Measurements from ENCODE around the gene STAM.
"Not testable (repeated sequence)": the region's sequence is repeated elsewhere in the genome, so short reads cannot be mapped to it uniquely, and the experiment has no call there.

STAM gene

DNA sequence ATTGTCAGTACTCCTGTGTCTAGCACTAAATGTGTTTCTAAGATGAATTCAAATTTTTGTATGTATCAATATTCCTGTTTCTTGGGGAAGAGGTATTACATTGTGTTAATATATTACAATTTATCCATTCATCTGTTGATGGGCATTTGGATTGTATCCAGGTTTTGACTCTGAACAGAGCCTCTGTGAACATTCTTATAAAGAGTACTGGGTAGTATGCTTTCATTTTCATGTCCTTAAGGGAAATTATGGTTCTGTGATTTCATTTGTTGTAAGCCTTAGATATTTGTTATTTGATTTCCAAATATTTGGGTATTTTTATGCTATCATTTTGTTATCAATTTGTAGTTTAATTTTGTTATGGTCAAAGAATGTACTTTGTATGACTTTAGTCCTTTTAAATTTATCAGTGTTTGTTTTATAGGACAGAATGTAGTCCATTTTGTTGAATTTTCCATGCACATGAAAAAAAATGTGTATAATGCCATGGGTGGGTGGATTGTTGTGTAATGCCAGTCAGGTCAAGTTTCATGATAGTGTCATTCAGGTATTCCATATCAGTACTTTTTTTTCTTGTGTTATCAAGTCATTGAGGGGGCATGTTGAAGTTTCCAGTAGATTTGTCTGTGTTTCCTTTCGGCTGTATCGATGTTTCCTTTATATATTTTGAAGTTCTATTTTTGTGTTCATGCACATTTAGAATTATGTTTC, 38.4 kb downstream of the STAM start:
- DNase-seq = no peak

DNA sequence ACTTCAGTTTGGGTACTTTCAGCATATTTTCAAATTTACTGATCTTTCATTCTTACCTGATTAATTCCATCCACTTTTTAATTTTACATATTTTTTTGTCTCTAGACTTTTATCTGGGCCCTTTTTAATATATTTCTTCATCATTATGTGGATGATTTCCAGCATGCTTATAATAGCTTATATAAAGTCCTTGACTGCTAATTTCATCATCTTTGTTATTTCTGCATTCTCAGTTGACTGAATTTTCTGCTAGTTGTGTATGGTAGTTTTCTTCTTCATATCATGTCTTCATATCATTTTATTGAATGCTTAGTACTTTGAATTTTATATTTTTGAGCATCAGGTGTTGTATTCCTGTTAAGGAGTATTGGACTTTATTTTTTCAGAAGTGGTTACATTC, 39.6 kb downstream of the STAM start:
- no peak for DNase-seq

DNA sequence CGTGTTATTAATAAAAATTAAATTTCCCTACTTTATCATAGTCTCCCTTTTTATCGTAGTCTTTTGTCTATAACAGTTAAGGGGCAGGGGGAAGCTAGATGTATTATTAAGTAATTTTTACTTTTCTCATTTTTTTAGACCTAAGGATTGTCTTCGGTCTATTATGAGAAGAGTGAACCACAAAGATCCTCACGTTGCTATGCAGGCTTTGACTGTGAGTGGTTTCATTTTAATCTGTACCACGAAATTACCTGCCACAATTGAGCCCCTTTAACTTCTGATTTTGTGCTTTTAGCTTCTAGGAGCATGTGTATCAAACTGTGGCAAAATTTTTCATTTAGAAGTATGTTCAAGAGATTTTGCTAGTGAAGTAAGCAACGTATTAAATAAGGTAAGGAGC, 40.6 kb downstream of the STAM start:
- DNase-seq = no peak

DNA sequence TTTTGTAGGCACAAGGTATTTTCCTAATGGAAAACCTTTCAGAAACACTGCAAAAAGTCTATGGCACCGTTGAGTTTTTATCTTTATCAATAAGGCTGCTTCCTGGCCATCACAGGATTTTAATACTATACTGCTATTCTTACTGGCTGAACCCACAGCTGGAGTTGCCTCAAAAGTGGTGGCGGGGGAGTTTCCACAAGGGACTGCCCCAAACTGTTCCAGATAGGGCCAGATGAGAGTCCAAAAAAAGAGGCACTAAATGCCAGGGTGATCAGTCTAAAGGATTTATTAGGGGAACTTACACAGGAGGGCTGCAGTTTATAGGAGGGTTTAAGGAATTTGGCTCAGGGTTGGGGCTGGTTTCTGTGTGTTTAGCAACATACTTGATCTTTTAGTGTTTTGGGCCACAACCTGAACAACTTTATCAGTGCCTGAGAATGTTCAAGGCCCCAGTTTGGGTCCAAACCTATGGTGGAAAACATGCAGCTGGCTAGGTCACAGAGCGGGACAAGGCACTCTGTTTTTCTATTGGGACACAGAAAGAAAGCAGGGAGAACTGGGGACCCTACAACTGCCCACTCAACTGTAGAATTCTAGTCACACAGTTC, 41.4 kb downstream of the STAM start:
- no peak for DNase-seq

DNA sequence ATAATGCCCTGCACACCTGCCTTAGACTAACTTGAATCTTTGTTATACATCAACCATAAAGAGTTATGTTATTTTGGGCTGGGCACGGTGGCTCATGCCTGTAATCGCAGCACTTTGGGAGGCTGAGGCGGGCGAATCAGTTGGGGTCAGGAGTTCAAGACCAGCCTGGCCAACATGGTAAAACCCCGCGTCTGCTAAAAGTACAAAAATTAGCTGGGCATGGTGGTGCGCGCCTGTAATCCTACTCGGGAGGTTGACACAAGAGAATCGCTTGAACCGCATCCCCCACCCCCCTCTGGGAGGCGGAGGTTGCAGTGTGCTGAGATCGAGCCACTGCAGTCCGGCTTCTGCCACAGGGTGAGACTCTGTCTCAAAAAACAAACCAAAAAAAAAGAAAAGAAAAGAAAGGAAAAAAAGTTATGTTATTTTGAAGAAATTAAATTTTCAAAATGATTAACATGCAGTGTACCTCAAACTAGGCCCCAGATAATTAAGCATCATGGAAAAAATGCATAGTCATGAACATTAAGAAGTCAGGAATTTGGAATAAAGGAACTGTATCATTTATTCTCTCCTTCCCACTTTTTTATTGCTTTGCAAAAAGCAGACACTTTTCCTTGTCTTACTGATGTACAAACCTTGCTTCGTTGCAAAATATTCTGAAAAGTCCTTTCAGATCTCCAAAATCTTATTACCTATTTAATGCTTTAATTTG, 43.3 kb downstream of the STAM start:
- DNase-seq = no peak

DNA sequence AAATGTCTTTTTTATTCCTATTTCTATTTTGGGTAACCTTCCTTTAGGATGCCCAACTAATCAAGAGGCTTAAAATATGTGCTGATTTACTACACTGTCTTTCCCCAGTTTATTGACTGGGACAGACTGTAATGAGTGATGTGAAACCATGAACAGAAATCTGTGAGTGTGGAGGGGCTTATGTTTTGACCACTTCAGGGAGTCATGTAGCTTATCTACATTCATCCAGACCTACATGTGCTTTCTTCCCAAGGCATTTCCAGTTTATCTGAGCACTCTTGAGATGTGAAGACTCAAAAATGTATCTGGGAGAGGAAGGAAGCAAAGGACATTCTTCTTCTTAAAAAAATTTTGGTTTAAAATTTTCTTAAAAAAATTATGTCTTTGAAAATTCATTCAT, 45.2 kb downstream of the STAM start:
- DNase-seq = no peak

DNA sequence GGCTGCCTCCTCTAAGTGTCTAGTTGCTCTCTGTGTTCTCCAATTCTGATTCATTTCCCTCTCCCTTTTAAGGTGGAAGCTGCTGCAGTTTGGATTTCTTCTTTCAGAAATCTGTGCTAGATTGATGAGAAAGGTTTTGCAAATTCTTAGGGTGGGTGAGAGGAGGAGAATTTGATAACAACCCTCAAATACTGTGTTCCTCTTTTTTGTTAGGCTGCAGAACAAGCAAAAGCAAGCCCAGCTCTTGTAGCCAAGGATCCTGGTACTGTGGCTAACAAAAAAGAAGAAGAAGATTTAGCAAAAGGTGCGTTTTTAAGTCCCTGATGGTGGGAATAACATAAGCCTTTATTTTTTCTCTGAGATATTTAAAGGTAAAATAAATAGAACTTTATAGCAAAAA, 49.1 kb downstream of the STAM start:
- DNase-seq = no peak

DNA sequence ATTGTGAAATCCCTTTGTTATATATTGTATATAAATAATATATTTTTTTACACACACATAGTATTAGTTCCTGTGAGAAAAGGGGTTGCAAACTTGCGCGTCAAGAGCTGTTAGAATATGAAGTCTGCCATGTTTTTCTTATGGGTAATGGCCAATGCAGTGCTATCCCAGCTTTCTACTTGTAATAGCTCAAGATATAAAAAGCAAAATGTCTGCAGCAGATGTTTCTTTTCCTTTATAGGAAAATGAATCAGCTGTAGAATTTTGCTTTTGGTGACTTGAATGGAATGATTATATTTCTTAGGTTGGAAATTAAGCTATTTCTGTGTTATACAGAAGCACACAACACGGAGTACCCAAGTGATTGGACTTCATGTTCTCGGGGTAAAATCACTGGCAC, 54.7 kb downstream of the STAM start:
- DNase-seq = no peak

DNA sequence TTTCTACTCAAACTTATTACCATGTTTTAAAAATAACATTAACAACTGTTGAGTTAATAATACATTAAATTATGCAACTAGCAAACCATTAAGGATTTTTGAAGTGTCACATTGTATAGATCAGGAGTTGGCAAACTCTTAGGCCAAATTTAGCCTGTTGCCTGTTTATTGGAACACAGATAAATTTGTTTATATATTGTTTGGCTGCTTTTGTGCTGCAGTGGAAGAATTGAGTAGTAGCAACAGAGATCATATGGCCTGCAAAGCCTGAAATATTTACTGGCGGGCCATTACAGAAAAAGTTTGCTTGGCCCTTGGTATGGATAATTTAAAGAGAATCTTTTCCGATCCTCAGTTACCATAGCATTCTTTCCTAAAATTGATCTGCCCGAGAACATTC, 57.4 kb downstream of the STAM start:
- DNase-seq = no peak

DNA sequence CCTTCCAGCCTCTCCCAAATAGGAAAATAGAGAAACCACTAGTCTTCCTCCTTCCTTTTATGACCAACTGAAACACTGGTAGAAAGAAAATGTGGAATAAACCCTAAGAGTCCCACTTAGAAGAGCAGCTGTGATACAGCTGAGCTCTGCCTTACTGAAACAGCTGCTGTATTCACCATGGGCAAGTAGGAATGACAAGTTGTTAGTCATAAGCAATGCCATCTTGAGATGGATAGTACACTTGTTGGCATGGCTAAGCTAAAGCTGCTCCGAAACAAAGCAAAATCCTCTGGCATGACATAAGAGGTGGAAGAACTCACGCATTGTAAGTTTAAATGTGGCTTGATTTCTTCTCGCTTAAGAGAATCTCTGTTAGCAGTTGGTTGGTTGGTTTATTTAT, 59.8 kb downstream of the STAM start:
- no peak for DNase-seq

DNA sequence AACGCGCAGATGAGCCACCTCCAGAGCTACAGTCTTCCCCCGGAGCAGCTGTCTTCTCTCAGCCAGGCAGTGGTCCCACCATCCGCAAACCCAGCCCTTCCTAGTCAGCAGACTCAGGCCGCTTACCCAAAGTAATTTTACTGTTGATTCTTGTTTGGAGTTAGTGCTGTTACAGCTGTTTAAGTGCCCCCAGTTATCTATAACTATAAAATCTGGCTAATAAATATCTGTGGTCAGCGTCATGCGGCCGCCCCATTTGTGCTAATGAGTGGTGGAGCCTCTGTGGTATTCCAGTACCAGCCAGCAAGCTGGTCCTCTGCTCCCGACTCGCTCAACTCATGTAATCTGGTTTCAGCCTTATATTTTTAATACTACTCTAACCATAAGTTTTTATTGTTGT, 64.9 kb downstream of the STAM start:
- DNase-seq = no peak

DNA sequence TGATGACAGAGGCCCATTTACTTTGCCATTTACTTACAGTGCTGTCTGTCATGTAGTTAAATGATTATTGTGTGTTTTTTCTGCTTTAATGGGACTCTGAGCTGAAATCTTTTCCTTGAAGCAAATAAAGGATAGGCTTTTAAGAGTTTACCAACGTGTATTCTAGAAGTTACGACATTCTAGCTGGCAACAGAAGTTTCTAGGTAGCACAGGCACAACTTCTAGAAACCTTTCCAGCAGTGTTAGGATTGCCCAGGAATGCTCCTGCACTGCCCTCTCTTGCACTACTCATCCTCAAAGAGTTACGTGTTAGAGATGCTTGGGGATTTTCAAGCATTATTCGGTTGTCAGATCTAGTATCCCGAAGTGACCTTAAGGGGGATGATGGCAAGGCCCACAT, 65.5 kb downstream of the STAM start:
- DNase-seq = no peak

DNA sequence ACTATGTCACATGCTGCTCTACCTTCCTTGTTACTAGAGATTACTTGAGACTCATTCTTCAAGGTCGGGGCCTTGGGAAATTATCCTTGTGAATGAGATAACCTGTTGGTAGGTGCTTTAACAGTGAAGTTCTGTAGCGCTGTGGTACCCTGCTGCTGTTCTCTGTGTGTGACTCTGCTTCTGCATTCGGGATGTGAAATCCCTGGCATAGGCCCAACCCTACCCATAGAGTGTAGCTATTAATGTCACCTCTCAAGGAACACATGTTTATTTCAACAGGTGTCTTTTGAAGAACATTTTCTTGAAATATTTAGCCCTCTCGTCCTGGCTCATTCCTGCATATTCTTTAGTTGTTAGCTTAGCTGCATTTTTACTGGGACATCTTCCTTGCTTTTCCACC, 66.2 kb downstream of the STAM start:
- no peak for DNase-seq

DNA sequence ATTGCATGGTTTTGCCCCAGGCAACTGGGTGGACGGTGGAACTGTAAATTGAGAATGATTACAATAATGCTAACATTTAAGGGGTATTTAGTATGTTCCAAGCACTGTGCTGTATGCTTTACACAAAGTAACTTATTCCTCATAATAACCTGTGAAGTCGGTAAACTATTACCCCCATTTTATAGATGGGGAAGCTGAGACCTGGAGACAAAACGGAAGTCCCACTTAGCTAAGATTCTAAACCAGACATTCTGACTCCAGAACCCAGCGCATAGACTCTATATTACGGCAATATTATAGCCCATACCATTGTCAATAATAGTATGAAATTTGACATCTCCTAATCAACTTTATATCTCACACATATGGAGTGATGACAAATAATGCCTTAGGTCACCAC, 68.1 kb downstream of the STAM start:
- DNase-seq = no peak

DNA sequence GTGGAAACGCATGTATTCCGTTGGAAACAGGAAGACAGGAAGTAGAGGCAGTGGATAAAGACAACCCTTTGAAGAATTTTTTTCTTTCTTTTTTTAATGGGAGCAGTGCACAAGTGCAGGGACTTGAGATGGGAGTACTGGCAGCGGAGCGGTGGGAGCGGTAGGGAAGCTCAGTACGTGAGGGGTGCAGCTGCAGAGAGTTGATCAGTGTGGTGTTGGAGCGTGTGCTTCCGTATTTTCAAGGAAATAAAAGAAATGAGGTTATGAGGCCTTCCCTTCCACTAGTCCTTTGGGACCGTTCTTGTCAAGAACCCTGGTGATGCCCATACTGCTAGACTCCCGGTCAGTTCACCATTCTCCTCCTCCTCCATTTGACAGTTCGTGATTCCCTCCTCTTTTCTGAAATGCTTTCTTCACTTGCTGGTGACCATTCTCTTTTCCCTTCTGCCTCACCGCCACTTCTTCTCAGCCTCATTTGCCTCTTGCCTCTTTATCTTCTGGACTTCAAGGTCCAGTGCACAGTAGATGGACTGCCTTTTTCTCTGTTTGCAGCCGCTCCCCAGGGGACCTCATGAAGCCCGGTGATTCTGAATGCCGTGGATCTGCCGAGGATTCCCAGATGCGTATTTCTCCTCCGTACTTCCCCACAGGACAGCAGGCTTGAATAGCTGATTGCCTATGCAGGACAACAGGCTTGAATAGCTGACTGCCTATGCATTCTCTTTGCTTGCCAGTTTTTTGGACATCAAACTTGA, 68.9 kb downstream of the STAM start:
- DNase-seq = no peak

DNA sequence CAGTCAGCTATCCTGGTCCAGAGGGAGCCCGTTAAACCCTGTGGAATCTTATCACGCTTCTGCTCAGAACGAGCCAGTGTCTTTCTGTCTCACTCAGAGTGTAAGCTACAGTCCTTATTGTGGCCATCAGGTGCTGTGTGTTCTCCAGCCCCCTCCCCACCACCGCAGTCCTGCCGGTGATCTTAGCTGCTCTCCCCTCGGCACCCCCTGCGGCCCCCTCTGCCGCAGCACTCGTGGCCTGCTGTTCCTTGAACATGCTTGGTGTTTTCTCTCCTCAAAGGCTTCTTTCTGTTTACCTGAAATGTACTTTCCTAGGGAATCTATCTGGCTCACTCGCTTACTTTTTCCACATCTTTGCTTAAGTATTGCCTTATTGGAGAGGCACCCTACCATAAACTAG, 69.8 kb downstream of the STAM start:
- no peak for DNase-seq

DNA sequence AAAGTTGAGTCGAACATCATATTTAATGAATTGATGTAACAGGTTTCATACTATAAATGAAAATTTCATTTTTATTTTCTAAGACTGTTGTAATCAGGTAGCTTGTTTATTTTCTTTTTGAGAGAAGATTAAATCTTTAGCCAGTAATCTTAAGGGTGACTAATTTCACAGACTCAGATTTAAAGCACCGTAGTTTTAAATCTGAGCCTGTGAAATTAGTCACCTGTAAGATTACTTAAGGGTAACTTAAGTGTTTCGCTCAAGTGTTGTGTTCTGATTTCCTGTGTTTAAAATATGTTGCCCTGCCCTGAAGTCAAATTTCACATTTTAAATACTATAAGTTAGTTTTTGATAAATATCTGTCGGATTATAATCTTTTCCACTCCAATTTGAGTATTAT, 72.2 kb downstream of the STAM start:
- no peak for DNase-seq

DNA sequence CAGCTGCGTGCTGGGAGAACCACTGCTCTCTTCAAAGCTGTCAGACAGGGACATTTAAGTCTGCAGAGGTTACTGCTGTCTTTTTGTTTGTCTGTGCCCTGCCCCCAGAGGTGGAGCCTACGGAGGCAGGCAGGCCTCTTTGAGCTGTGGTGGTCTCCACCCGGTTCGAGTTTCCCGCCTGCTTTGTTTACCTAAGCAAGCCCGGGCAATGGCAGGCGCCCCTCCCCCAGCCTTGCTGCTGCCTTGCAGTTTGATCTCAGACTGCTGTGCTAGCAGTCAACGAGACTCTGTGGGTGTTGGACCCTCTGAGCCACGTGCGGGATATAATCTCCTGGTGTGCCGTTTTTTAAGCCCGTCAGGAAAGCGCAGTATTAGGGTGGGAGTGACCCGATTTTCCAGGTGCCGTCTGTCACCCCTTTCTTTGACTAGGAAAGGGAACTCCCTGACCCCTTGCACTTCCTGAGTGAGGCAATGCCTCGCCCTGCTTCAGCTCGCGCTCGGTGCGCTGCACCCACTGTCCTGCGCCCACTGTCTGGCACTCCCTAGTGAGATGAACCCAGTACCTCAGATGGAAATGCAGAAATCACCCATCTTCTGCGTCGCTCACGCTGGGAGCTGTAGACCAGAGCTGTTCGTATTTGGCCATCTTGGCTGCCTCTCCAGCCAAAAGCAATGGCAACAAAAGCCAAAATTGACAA, 78.5 kb downstream of the STAM start:
- not testable (repeated sequence) for DNase-seq

DNA sequence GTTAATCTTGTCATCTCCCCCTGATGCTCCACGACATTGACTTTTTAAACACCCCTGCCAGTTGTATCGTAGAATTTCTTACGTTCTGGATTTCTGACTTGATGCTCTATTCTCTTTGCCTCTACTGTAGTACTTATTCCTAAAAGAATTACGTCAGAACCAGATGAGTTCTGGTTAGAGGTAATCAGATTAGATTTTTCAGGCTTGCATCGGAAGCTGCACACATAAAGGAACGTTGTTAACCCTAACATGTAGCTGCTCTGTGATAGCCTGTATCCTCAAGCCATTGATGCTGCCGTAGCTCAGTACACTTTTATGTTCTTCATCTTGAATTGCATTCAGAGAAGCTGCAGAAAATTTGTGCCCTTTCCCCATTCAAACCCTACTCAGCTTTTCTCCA, 81.8 kb downstream of the STAM start:
- no peak for DNase-seq

DNA sequence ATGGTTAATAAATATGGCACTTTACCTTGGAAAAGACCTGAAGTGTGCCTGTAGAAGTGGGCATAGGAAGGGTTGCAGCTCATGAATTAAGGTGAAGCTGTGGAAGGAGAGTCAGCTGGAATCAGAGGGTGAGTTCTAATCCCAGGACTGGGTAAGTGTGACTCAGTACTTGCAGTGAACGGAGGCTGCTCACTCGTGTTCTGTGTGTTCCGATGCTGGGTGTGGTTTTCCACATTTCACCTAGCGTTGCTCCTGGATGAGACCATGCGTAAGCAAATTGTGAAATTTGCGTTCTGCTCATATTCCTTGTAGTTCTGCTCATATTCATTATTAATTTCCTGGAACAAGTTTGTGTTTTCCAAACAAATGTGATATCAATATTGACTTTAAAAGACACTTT, 85.7 kb downstream of the STAM start:
- DNase-seq = no peak

DNA sequence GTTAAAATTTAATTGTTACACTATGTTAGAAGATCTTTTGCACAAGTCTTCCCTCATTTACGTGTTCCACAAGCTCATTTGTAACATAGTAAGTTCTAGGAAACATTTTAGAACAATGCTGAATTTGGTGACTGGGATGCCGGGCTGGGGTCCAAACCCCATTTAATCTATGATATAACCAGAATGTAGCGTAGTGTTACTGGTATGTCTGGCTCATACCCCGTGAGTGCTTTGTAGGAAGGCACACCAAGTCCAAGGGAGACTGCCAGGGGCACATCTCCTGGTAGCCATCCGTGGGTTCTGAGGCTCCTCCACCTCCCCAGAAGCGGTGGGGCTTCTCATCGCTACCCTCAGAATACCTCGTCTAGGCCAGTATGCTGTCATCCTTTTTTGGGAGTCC, 86.7 kb downstream of the STAM start:
- DNase-seq = no peak

DNA sequence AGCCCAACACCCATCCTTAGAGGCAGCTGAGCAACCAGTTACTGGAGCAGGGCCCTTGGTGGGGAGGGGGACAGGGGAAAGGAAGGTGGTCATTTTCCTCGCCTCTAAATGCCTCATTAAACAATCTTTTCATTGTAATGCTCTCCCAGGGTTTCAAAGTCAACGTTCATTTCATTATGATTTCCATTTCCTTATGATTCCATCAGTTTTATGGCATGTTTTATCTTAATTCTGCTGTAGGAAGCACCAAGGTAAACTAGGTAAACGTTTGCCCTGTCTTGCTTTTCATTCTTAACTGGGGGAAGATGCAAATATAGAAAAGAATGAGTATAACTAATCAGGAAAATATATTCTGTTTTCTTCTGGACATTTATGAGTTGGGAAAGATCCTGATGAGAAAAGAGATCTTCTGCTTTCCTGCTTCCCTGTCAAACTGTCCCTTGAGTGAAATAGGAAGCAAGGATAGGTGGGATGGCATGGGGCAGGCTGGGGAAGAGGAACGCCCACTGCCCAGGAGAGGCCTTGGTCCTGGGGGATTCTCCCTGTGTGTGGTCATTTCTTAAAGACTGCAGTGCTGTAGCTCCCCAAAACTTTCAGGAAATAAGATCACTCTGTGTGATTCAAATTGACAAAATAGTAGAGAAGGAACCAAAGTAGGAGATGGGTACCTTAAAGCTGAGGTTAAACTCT, 87.5 kb downstream of the STAM start:
- no peak for DNase-seq

DNA sequence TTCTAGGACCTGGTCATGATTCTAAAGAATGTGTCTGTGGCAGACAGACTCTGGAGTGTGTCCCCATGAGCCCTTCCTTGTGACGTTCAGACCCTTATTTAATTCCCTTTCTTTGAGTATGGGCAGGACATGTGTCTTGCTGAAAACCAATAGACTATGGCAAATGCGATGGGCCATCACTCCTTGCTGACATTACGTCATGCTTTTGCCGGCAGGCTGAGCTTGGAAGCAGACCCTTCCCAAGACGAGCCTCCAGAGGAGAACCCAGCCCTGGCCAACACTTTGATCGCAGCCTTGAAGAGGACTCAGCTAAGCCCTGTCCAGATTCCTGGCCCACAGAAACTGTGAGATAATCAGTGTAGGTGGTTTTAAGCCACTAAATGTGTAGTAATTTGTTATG, 89.7 kb downstream of the STAM start:
- DNase-seq = no peak
